ENCODE measurements around the gene TMC1.

TMC1 gene

GRCh38 chr9:72685911-72686310 lies 164.5 kb downstream of the TMC1 start:
- DNase-seq, result no peak

GRCh38 chr9:72687331-72687730 lies 165.9 kb downstream of the TMC1 start:
- DNase-seq, result no peak

DNA sequence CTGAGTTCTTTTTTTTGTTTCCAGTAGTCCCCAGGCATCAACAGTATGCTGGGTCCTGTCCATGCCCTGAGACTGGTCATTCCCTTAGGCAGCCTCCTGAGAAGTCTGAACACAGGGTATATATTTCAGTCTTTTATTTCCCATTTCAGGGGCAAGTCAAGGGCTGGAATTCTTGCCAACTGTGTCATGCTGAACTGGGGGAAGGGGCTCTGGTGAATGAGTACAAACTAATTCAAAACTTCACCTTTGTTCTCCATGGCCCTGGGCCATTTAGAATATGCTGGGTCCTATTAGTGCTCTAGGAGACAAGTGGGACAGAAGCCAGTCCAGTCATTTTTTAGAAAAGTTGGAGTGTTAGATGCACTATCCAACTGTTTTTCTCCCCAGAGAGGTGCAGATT lies 170.3 kb downstream of the TMC1 start:
- no peak for DNase-seq

DNA sequence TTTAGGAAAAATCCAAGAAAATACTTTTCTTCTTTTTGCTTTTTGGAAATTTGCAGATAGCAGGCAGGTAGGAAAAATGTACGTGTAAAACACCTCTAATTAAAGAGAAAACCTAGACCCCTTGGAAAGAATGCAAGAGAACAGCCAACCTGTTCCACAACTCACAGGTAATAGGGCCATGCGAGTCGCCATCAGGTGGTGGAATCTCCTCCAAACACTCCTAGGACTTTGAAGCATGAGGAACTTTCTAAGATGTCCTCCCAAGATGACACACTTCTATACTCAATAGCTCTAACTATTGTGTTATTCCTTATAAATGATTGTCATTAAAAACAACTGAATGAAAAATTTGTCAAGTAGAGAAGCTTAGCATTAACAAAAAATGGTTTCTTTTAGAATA lies 174.0 kb downstream of the TMC1 start:
- DNase-seq, result no peak

GRCh38 chr9:72696511-72696910 lies 175.1 kb downstream of the TMC1 start:
- no peak for DNase-seq

GRCh38 chr9:72701510-72701909 lies 180.1 kb downstream of the TMC1 start:
- no peak for DNase-seq

DNA sequence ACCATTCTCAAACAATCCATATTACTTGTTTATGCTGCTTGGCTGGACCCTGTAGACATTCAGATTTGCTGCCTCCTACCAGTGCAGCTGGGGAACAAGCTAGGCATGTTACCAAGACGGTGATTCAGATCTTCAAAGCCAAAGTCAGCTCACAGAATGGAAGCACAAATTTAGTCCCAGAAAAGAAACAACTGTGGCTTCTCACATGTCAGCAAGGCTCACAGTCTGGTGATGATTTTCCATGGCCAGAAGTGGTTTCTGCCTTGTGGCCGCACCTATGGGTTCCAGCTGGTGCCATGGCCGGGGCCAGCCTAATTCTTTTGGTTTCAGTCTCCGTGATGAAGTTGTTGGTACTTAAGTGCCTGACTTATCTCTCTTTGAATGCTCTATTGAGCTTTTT lies 182.2 kb downstream of the TMC1 start:
- no peak for DNase-seq

DNA sequence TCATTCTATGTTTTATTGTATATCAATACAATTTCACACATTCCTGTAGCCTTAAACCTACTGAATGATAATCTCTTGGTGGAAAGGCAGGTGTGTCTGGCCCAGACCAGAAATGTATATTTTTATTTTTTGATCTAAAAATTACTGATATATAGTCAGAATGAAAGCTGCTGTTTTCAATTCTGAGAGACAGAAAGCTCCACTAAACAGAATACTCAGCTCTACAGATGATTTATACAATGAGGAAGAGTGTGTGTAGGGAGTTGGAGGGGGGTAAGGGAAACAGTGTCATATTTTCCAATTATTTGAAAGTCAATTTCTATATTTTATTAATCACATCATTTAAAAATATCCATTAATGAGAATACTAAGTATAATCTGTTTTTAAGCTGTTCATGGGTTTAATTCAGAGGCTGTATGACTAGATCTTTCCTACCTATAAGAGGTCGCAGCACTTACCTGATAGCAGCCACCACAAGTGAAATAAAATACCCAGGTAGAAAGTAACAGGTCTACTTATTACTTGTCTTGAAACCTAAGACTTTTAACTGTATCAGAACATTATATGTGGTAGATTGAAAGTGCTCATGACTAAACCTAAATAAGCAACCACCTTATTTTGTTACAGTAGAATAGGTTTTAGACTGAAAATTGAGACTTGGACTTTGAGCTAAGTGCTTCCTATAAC lies 183.4 kb downstream of the TMC1 start:
- no peak for DNase-seq

GRCh38 chr9:72718503-72718902 lies 197.1 kb downstream of the TMC1 start:
- DNase-seq, result no peak

DNA sequence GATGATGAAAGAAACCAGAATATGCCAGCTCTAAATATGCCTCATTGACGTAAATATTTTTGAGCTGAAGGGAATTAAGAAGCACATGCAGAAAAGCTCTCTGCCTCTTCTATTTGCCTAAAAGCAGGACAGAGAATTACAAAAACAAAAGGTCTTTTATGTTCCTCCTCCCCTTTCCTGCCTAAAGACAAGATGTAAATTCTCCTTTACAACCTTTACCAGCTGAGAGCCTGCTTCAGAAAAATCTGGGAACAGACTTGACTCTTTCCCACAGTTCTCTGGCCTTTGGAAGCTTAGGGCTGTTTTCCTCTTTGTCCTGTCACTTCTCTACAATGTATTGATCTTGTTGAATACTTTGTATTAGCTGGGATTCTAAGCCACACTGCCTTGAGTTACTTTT lies 199.7 kb downstream of the TMC1 start:
- DNase-seq, result no peak

- no peak for DNase-seq
Observed at GRCh38 chr9:72726947-72727346, 205.5 kb downstream of the TMC1 start.

DNA sequence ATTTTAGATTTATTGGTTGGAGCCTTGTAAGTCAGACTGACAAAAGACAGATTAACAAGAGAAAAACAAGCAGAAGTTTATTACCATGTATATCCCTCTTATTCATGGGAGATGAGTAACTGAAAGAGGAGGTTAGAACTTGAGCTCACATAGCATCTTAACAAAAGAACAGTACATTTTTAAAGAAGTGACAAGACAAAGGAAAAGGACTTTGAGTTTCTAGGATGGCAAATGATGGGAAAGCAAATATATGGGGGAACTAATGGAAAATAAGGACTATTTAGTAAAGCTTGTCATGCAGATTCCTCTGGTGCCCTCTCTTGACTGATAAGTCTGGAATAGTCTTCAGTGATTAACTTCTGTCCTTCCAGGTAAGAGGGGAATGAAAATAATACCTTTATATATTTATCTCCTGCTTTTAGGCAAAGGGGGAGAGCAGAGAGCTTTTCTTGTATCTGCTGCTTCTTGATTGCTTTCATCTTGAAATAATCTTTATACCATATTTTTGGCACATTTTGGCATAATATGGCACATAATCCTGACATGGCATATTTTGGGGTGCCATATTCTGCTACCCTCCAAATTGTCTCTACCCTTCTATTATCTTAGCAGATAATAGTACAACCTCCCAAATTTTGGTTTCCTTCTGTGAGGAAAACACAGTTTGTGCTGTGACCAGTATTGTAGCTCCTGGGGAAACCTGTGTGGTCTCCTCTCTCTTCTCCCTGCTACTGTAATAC lies 206.8 kb downstream of the TMC1 start:
- DNase-seq, result no peak

DNA sequence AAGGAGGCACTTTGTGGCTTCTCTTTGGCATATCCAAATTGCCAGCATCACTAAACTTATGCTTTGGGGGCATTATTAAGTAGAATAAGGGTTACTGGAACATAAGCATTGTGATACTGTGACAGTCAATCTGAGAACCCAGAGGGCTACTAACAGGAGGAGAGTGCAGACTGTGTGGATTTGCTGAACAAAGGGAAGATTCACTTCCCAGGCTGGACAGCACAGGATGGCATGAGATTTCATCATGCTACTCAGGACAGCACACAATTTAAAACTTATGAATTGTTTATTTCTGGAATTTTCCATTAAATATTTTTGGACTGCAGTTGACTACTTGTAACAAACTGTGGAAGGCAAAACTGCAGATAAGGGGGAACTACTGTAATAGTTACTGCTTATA lies 212.5 kb downstream of the TMC1 start:
- no peak for DNase-seq

DNA sequence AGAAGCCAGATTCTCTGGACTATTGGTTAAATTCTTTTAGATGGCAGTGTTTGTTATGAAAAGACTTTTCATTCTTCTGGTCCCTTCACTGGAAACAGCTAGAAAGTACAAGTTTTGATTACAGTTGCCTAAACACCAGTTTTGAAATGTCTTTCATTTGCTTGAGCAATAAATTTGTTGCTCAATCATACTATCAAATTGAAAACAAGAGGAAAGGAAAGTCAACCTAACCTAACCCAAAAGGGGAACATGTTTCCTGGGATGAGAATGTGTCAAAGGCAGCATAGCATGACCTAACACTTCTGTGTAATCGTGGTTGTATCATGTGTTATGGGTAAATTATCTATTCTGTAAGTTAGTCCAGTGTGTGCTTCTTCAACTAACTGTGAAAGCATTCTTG lies 213.2 kb downstream of the TMC1 start:
- DNase-seq, result no peak

- no peak for DNase-seq
Observed at GRCh38 chr9:72743836-72744235, 222.4 kb downstream of the TMC1 start.

DNA sequence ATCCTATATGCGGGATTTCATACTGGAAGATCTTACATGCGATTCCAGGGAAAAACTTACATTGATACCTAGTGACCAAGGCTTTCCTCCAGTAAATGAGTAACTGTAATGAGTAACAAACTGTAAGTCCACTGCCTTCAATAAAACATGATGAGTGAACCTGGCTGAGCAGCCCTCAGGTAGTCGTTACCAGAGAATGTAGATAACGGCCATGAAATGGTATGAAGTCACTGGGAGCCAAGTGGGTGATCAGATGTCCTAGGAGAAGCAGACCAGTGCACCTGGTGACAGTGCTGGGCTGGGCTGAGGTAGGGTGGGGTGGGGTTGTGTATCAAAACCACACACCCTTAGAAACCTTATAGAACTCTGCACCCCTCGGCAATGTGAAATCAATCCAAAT lies 227.9 kb downstream of the TMC1 start:
- no peak for DNase-seq

DNA sequence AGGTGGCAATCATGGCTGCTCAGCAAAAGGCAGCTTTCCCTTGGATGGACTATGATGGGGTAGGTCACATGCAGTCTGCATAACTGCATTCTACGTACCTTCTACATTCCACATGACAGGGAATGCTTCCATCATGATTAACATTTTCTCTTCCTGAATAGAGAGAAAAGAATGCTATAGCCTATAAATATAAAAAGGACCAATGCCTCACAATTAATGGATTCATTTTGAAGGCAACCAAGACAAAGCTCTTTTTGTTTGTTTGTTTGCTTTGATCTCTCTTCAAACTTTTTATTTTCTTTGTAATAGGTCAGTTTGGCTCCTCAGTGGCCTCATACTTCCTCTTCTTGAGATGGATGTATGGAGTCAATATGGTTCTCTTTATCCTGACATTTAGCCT lies 230.1 kb downstream of the TMC1 start:
- no peak for DNase-seq

- no peak for DNase-seq
Observed at GRCh38 chr9:72753266-72753893, 232.0 kb downstream of the TMC1 start.

DNA sequence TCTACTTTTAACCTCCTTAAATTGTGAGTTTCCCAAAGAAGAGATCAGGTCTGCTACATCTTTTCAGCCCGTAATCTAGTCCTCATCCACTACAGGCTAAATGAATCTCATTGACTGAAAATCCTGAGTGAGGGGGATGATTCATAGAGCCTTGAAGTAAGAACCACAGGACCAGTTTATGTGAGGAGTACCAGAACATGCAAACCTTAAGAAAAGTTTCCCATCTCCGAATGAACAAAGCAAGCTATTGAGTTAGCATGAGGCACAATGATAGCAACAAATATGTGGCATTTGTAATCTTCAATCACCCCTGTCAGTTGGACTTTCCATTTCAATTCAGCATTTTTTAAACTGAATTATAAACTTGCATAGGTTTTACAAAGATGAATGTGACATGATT lies 234.4 kb downstream of the TMC1 start:
- no peak for DNase-seq

DNA sequence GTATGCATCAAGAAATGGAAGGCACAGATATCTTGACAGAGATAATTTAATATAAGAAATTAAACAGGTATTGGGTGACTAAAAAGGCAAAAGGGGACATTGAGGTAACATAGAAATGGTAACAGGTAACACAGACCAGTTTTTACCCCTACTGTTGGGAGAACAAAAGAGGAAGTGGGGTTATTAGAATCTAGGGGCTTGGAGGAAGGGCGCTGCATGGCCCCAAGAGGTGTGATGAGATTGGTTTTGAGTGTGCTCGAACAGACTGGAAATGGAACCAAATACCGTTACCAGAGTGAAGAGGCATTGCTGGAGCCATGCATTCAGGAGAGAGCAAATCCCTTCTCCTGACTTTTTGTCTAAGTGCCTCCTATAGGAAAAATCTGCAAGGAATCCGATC lies 237.5 kb downstream of the TMC1 start:
- DNase-seq, result no peak

DNA sequence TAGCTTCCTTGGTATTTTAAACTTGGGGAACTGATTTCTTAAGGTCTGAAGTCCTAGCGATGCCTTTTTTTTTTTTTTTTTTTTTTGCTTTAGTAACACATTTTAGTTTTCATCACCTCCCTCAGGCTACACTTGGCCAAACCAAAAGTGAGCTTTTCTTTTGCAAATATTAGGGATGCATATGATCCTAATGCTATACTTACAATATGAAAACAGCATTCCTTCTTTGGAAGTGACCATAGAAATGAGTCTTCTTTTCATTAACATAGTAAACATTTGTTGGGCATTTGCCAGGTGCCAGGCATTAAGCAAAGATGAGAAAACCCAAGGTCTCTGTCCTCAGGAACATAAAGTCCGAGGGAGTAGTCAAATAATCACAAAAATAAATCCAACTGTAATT lies 241.6 kb downstream of the TMC1 start:
- no peak for DNase-seq

DNA sequence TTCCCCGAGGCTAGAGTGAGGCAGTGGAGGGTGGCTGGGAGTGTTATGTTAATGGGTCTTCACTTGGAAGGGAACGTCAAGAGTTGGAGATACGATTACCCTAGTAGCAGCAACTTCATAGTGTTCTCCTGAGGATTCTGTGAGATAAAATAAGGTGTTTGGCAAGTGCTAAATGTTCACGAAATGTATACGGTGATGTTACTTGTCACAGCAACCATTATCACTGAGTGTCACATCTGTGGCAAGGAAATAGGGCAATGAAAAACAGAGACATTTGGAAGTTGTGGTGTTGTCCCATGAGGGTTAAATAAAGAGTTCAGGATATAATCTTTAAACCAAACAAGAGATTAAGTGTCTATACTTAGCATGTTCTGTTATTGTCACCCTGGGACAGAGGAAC lies 248.1 kb downstream of the TMC1 start:
- DNase-seq, result no peak

DNA sequence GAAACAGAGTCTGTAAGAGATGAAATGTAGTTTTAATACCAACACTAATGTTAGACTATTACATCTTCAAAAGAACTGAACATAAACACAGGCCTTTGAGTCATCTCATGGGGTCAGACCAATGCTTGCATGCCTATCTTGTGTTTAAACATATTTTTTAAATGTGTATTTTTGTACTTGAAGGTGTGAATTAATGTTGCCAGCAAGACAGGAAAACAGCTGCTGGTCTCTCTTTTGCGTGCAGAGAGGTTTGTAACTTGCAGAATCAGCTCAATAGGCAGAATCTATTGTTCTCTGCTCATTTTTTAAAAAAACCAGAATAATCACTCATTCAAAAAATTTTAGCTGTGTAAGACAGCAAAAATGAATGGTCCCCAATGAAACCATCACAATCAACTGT lies 251.3 kb downstream of the TMC1 start:
- no peak for DNase-seq

DNA sequence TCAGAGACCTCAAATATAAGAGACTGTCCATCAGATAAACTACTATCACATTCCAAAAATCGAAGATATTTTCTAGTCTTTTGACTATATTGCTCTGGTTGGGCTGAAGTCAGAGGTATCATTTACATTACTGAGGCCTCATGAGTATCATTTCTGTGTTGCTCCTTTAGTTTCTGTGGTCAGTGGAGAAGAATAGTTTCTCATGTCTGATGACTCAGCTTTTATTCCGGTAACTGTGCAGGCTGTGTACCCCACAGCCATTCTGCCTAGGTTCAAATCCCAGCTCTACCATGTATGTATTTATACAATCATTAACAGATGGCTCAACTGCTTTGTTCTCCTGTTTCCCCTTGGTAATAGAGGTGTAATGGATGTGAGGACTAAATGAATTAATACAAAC lies 252.2 kb downstream of the TMC1 start:
- no peak for DNase-seq

- no peak for DNase-seq
Observed at GRCh38 chr9:72775570-72775969, 254.2 kb downstream of the TMC1 start.

All from NCI-H187 treated with DMSO at 0.1 percent for 48 hours (cell line).